Uterus (tissue), 2 donors: ENCODE measurements around the gene SRPK2.
"Not testable (repeated sequence)": the region's sequence is repeated elsewhere in the genome, so short reads cannot be mapped to it uniquely, and the experiment has no call there.

Experiments
- POLR2A ChIP-seq, 2 donors: fragments of 450-650 bp; IDR thresholded peaks; one replicate each; pipeline ENCODE4 v1.6.1; 2016; ENCODE audit warnings: antibody characterized with exemption in 2 of 2, mild to moderate bottlenecking in 1 of 2, moderate library complexity in 1 of 2
- TF ChIP-seq, protein P1 (sequence below), 4 experiments: fragments of 200-600 bp in 2 of 4; fragments of 450-650 bp in 2 of 4; sonication (generic) in 2 of 4; IDR thresholded peaks; one replicate each; pipeline ENCODE4 v1.5.1; 2016 to 2019; ENCODE audit warnings: antibody characterized with exemption in 4 of 4, mild to moderate bottlenecking in 2 of 4, moderate library complexity in 1 of 4

DNA sequence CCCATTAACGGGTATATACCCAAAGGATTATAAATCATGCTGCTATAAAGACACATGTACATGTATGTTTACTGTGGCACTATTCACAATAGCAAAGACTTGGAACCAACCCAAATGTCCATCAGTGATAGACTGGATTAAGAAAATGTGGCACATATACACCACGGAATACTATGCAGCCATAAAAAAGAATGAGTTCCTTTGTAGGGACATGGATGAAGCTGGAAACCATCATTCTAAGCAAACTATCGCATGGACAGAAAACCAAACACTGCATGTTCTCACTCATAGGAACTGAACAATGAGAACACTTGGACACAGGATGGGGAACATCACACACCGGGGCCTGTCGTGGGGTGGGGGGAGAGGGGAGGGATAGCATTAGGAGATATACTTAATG, 26.0 kb downstream of the SRPK2 start:
- TF ChIP-seq, protein P1, sequence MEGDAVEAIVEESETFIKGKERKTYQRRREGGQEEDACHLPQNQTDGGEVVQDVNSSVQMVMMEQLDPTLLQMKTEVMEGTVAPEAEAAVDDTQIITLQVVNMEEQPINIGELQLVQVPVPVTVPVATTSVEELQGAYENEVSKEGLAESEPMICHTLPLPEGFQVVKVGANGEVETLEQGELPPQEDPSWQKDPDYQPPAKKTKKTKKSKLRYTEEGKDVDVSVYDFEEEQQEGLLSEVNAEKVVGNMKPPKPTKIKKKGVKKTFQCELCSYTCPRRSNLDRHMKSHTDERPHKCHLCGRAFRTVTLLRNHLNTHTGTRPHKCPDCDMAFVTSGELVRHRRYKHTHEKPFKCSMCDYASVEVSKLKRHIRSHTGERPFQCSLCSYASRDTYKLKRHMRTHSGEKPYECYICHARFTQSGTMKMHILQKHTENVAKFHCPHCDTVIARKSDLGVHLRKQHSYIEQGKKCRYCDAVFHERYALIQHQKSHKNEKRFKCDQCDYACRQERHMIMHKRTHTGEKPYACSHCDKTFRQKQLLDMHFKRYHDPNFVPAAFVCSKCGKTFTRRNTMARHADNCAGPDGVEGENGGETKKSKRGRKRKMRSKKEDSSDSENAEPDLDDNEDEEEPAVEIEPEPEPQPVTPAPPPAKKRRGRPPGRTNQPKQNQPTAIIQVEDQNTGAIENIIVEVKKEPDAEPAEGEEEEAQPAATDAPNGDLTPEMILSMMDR (IDR thresholded peaks at IDR 0.05) = not testable (repeated sequence)
- TF ChIP-seq POLR2A (IDR thresholded peaks at IDR 0.05) = not testable (repeated sequence)
